Trophoblast cell (in vitro differentiated cells and primary cell): ENCODE results near the gene ATP7B.
"Not testable (repeated sequence)": the region's sequence is repeated elsewhere in the genome, so short reads cannot be mapped to it uniquely, and the experiment has no call there.

Source experiments
- DNase-seq, 2 donors: peaks; one replicate each; pipeline ENCODE4 v3.0.0-alpha.2; 2016
- H2AFZ ChIP-seq: 2 replicates; pipeline ENCODE4 v1.6.1; 2013; ENCODE audit warnings: low read length, moderate library complexity, mild to moderate bottlenecking; ENCODE audit not compliant: insufficient read depth, poor library complexity
- H2AK5ac ChIP-seq: 2 replicates; pipeline ENCODE4 v1.6.1; 2013; ENCODE audit warnings: mild to moderate bottlenecking, low read length
- H2BK120ac ChIP-seq: 2 replicates; pipeline ENCODE4 v1.6.1; 2013; ENCODE audit warnings: low read length, mild to moderate bottlenecking, moderate library complexity; ENCODE audit not compliant: insufficient read depth, poor library complexity
- H2BK12ac ChIP-seq: 2 replicates; pipeline ENCODE4 v1.6.1; 2013; ENCODE audit warnings: mild to moderate bottlenecking, low read length, moderate library complexity
- H2BK5ac ChIP-seq: 2 replicates; pipeline ENCODE4 v1.6.1; 2013; ENCODE audit warnings: low read length, low read depth, moderate library complexity, mild to moderate bottlenecking; ENCODE audit not compliant: poor library complexity
- H3K14ac ChIP-seq: 2 replicates; pipeline ENCODE4 v1.6.1; 2013; ENCODE audit warnings: mild to moderate bottlenecking, low read length
- H3K18ac ChIP-seq: 2 replicates; pipeline ENCODE4 v1.6.1; 2013; ENCODE audit warnings: mild to moderate bottlenecking, low read length
- H3K23ac ChIP-seq: 2 replicates; pipeline ENCODE4 v1.6.1; 2013; ENCODE audit warnings: low read length
- H3K27ac ChIP-seq: 2 replicates; pipeline ENCODE4 v1.5.1; 2013; ENCODE audit warnings: low read depth, mild to moderate bottlenecking, inconsistent platforms, low read length, moderate library complexity
- H3K27me3 ChIP-seq: 2 replicates; pipeline ENCODE4 v1.6.1; 2013; ENCODE audit warnings: inconsistent platforms, mild to moderate bottlenecking, low read length, moderate library complexity; ENCODE audit not compliant: insufficient read depth
- H3K36me3 ChIP-seq, 2 experiments: 1 replicate in 1 of 2; 2 replicates in 1 of 2; pipeline ENCODE4 v1.6.1; 2013; ENCODE audit warnings: low read length in 2 of 2, mild to moderate bottlenecking in 2 of 2, moderate library complexity in 1 of 2; ENCODE audit not compliant: insufficient read depth in 2 of 2, control insufficient read depth in 1 of 2
- H3K4ac ChIP-seq: 2 replicates; pipeline ENCODE4 v1.6.1; 2013; ENCODE audit warnings: low read depth, mild to moderate bottlenecking, low read length, moderate library complexity
- H3K4me1 ChIP-seq, 2 experiments: 1 replicate in 1 of 2; 2 replicates in 1 of 2; pipeline ENCODE4 v1.6.1; 2013; ENCODE audit warnings: low read length in 2 of 2, mild to moderate bottlenecking in 2 of 2, moderate library complexity in 1 of 2; ENCODE audit not compliant: insufficient read depth in 2 of 2, control insufficient read depth in 1 of 2
- H3K4me2 ChIP-seq: 2 replicates; pipeline ENCODE4 v1.6.1; 2013; ENCODE audit warnings: inconsistent platforms, mild to moderate bottlenecking, low read length, moderate library complexity
- H3K4me3 ChIP-seq: 2 replicates; pipeline ENCODE4 v1.5.1; 2013; ENCODE audit warnings: mild to moderate bottlenecking, low read depth, low read length, inconsistent platforms
- H3K79me1 ChIP-seq: one replicate; pipeline ENCODE4 v1.6.1; 2013; ENCODE audit warnings: low read length
- H3K79me2 ChIP-seq: 2 replicates; pipeline ENCODE4 v1.6.1; 2013; ENCODE audit warnings: low read length, mild to moderate bottlenecking; ENCODE audit not compliant: control insufficient read depth, insufficient read depth, poor library complexity
- H3K9ac ChIP-seq: 2 replicates; pipeline ENCODE4 v1.6.1; 2013; ENCODE audit warnings: mild to moderate bottlenecking, low read length
- H3K9me3 ChIP-seq: 2 replicates; pipeline ENCODE4 v1.6.1; 2013; ENCODE audit warnings: low read depth, mild to moderate bottlenecking, control low read depth, inconsistent platforms, low read length; ENCODE audit not compliant: insufficient read depth
- H4K12ac ChIP-seq: 2 replicates; pipeline ENCODE4 v1.6.1; 2013; ENCODE audit warnings: low read depth, mild to moderate bottlenecking, low read length, moderate library complexity
- H4K8ac ChIP-seq: 2 replicates; pipeline ENCODE4 v1.6.1; 2013; ENCODE audit warnings: low read depth, mild to moderate bottlenecking, low read length, moderate library complexity
- H4K91ac ChIP-seq: one replicate; pipeline ENCODE4 v1.6.1; 2013; ENCODE audit warnings: low read depth, mild to moderate bottlenecking, low read length, moderate library complexity
- WGBS: extraction: QIAGEN DNeasy Blood & Tissue Kit; methylation state at CpG from one replicate; pipeline ENCODE4 v1.1.7; 2013; ENCODE audit warnings: missing lambda C conversion rate; ENCODE audit not compliant: insufficient read length, insufficient coverage; ENCODE audit errors: extremely low coverage; 5-methylcytosine and 5-hydroxymethylcytosine counted together

ATP7B gene

DNA sequence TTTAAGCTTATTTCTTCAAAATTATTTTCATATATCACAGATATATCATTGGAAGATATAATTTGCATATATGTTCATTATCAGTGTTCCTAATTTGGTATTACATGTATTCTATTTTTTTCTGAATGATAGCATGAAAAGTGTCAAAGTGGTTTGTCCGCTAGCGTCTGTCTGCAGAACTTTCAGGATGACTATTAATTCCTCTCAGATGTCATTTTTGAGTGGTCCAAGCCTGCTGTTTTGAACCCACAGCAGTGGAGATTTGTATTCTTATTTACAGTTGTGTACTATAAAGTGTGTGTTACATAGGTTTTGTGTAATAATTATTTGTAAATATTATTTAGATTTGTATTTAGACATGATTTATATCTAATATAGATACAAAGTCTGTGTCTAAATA lies 21.8 kb upstream of the ATP7B start:
- Histone ChIP-seq H2BK120ac (no peak overlapping the region), H3K4me3 (no peak overlapping the region), H3K27ac (no peak overlapping the region), H3K23ac (no peak overlapping the region), H4K12ac (no peak overlapping the region), H3K27me3 (no peaks in the 10 kb centered on the region), H4K91ac (no peak overlapping the region), H3K79me2 (no peaks in the 10 kb centered on the region), H3K9me3 (peaks cover 2% of the 10 kb centered on the region), H3K18ac (no peak overlapping the region), H2BK12ac (no peak overlapping the region), H3K36me3 (peaks cover 6 to 14% of the 10 kb centered on the region in 2 experiments), H3K4me1 (no peaks in the 10 kb centered on the region), H2BK5ac (no peak overlapping the region), H2AK5ac (no peak overlapping the region), H3K14ac (no peak overlapping the region), H4K8ac (no peak overlapping the region), H3K79me1 (no peaks in the 10 kb centered on the region), H2AFZ (no peak overlapping the region), H3K4me2 (no peak overlapping the region), H3K9ac (no peak overlapping the region), H3K4ac (no peak overlapping the region)
- DNase-seq: no peak
- no CpG with 5 or more reads among the region's 2 CpGs for WGBS

DNA sequence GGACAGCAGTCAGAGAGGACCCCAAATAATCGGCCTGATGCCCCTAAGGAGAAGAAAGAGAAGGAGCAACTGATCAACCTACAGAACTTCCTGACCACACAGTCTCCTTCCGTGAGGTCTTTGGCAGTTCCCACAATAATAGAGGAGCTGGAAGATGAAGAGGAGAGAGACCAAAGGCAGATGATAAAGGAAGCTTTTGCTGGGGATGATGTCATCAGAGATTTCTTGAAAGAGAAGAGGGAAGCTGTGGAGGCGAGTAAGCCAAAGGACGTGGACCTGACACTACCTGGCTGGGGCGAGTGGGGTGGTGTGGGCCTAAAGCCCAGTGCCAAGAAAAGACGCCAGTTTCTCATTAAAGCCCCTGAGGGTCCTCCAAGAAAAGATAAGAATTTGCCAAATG lies 19.2 kb upstream of the ATP7B start:
- H3K18ac ChIP-seq, H2AFZ ChIP-seq, H3K23ac ChIP-seq, H3K4me2 ChIP-seq, H3K14ac ChIP-seq, H2BK120ac ChIP-seq, H3K79me1 ChIP-seq, DNase-seq, H2BK5ac ChIP-seq, H3K9me3 ChIP-seq, H3K4ac ChIP-seq, H3K9ac ChIP-seq, H3K4me1 ChIP-seq, H3K4me3 ChIP-seq, H4K8ac ChIP-seq, H3K27ac ChIP-seq, H4K12ac ChIP-seq, H3K79me2 ChIP-seq, H2BK12ac ChIP-seq, H4K91ac ChIP-seq, H3K27me3 ChIP-seq, H2AK5ac ChIP-seq: not testable (repeated sequence)
- H3K36me3 ChIP-seq: peaks cover 10 to 22% of the 10 kb centered on the region in 2 experiments
- no CpG with 5 or more reads among the region's 6 CpGs for WGBS

DNA sequence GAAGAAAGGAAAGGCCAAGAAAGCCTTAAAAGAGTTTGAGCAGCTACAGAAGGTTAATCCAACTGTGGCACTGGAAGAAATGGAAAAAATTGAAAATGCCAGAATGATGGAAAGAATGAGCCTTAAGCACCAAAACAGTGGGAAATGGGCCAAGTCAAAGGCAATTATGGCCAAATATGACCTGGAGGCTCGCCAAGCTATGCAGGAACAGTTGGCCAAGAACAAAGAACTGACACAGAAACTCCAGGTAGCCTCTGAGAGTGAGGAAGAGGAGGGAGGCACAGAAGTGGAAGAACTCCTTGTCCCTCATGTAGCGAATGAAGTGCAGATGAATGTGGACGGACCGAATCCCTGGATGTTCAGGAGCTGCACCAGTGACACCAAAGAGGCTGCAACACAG lies 18.3 kb upstream of the ATP7B start:
- Histone ChIP-seq H3K14ac (no peak overlapping the region), H3K4me3 (no peak overlapping the region), H2BK120ac (no peak overlapping the region), H3K18ac (no peak overlapping the region), H3K9ac (no peak overlapping the region), H2BK12ac (no peak overlapping the region), H4K8ac (no peak overlapping the region), H3K79me2 (no peaks in the 10 kb centered on the region), H3K27ac (no peak overlapping the region), H3K4me2 (no peak overlapping the region), H2AK5ac (no peak overlapping the region), H4K12ac (no peak overlapping the region), H3K4me1 (no peaks in the 10 kb centered on the region), H2BK5ac (no peak overlapping the region), H3K4ac (no peak overlapping the region), H3K9me3 (peaks cover 2% of the 10 kb centered on the region), H3K23ac (no peak overlapping the region), H3K79me1 (no peaks in the 10 kb centered on the region), H2AFZ (no peak overlapping the region), H4K91ac (no peak overlapping the region), H3K27me3 (no peaks in the 10 kb centered on the region), H3K36me3 (peaks cover 10 to 25% of the 10 kb centered on the region in 2 experiments)
- DNase-seq: no peak
- no CpG with 5 or more reads among the region's 4 CpGs for WGBS

DNA sequence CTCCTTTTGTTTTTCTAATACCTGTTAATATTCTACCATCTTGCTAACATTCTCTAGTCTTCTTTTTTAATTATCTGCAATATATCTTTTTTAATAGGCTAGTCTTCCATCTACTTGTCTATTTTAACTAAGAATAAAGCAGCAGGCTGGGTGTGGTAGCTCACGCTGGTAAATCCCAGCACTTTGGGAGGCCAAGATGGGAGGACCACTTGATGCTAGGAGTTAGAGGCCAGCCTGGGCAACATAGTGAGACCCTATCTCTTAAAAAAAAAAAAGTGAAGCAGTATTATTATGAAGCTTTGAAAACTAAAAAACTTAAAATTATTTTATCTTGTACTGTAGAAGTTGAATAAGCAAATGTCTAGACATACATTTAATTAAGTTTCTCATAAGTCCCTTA lies 16.6 kb upstream of the ATP7B start:
- H3K9me3 ChIP-seq: peaks cover 2% of the 10 kb centered on the region
- no peak overlapping the region for H4K91ac ChIP-seq
- no peak for DNase-seq
- no peak overlapping the region for H4K12ac ChIP-seq
- no peaks in the 10 kb centered on the region for H3K4me1 ChIP-seq
- H3K18ac ChIP-seq: no peak overlapping the region
- H3K79me1 ChIP-seq: no peaks in the 10 kb centered on the region
- H3K23ac ChIP-seq: no peak overlapping the region
- no peak overlapping the region for H2AK5ac ChIP-seq
- no peaks in the 10 kb centered on the region for H3K27me3 ChIP-seq
- no peak overlapping the region for H3K4ac ChIP-seq
- H3K14ac ChIP-seq: no peak overlapping the region
- no peak overlapping the region for H3K4me2 ChIP-seq
- H2BK12ac ChIP-seq: no peak overlapping the region
- no peak overlapping the region for H2BK5ac ChIP-seq
- no peak overlapping the region for H2BK120ac ChIP-seq
- no peak overlapping the region for H2AFZ ChIP-seq
- no peak overlapping the region for H3K9ac ChIP-seq
- H3K79me2 ChIP-seq: no peaks in the 10 kb centered on the region
- H3K4me3 ChIP-seq: no peak overlapping the region
- H4K8ac ChIP-seq: no peak overlapping the region
- H3K27ac ChIP-seq: no peak overlapping the region
- peaks cover 10 to 30% of the 10 kb centered on the region in 2 experiments for H3K36me3 ChIP-seq
- no CpG with 5 or more reads among the region's 1 CpG for WGBS
